Body of pancreas (tissue), 4 donors: ENCODE measurements around the gene SRRM3.

ENCODE experiments used
- POLR2A ChIP-seq, 3 donors: fragments of 450-650 bp; IDR thresholded peaks; one replicate each; pipeline ENCODE4 v1.6.1; 2016; ENCODE audit warnings: antibody characterized with exemption in 3 of 3, mild to moderate bottlenecking in 2 of 3
- TF ChIP-seq, protein P1 (sequence below), 7 experiments: fragments of 450-650 bp in 4 of 7; fragments of 200-600 bp in 3 of 7; sonication (generic) in 3 of 7; IDR thresholded peaks; one replicate each; pipeline ENCODE4 v1.5.1; 2016 to 2019; ENCODE audit warnings: antibody characterized with exemption in 7 of 7

DNA sequence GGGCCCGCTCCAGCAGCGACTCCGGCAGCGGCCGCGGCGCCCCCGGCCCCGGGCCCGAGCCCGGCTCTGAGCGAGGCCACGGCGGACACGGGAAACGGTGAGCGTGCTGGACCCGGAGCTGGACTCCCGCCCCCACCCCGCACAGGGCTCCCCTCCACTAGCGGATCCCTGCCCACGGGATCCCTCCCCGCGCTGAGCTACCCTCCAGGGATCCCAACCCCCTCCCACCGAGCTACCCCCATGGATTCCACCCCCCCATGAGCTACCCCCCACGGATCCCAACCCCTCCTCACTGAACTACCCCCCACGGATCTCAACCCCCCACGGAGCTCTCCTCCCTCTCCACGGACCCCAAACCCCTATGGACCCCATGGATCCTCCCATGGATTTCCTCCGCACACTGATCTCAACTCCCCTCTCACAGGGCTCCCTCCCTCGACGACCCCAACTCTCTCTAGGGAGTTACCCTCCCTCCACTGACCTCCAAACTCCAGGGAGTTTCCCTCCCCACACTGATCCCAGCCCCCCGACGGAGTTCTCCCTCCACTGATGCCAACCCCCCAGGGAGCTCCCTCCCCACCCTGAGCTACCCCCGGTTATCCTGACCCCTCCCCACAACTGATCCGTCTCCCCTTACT, 80.1 kb downstream of the SRRM3 start:
- TF ChIP-seq, protein P1, sequence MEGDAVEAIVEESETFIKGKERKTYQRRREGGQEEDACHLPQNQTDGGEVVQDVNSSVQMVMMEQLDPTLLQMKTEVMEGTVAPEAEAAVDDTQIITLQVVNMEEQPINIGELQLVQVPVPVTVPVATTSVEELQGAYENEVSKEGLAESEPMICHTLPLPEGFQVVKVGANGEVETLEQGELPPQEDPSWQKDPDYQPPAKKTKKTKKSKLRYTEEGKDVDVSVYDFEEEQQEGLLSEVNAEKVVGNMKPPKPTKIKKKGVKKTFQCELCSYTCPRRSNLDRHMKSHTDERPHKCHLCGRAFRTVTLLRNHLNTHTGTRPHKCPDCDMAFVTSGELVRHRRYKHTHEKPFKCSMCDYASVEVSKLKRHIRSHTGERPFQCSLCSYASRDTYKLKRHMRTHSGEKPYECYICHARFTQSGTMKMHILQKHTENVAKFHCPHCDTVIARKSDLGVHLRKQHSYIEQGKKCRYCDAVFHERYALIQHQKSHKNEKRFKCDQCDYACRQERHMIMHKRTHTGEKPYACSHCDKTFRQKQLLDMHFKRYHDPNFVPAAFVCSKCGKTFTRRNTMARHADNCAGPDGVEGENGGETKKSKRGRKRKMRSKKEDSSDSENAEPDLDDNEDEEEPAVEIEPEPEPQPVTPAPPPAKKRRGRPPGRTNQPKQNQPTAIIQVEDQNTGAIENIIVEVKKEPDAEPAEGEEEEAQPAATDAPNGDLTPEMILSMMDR (IDR thresholded peaks at IDR 0.05): no peak
- no peak for TF ChIP-seq POLR2A (IDR thresholded peaks at IDR 0.05)
